Panc1 (cell line): Measurements from ENCODE around the gene FZR1.

Source experiments
- CTCF ChIP-seq: fragments of 450-650 bp; IDR thresholded peaks from 2 replicates; pipeline ENCODE4 v1.5.1; 2017; ENCODE audit warnings: mild to moderate bottlenecking
- POLR2AphosphoS5 ChIP-seq: IDR thresholded peaks from 2 replicates; pipeline ENCODE4 v1.6.1; 2012; ENCODE audit warnings: mild to moderate bottlenecking, low read depth, low read length, moderate library complexity
- REST ChIP-seq, 2 experiments: IDR thresholded peaks; 2 replicates each; pipeline ENCODE4 v1.6.1; 2011 to 2012; ENCODE audit warnings: low read depth in 2 of 2, control low read depth in 1 of 2, low read length in 1 of 2, mild to moderate bottlenecking in 1 of 2, moderate library complexity in 1 of 2; ENCODE audit not compliant: insufficient read depth in 1 of 2
- TCF7L2 ChIP-seq: IDR thresholded peaks from 2 replicates; pipeline ENCODE4 v1.6.1; 2011; ENCODE audit warnings: mild to moderate bottlenecking, low read depth, low read length, inconsistent platforms

GRCh38 chr19:3465552-3465951 is 40.6 kb upstream of the FZR1 start:
- TF ChIP-seq CTCF (no peak), POLR2AphosphoS5 (no peak), TCF7L2 (no peak), REST (IDR thresholded peaks at IDR 0.05; ENCODE audit: insufficient read depth in 1 of 2, low read depth in 2 of 2, low read length in 1 of 2) (no peak)
